ENCODE results near the gene TOPAZ1. TPM values are rescaled to one million over a fixed set of nuclear protein-coding genes. Genes with fewer than 3 reads are reported as not detected.

TOPAZ1 gene
- total RNA-seq, 1 experiment from 2014 or later = not detected

DNA sequence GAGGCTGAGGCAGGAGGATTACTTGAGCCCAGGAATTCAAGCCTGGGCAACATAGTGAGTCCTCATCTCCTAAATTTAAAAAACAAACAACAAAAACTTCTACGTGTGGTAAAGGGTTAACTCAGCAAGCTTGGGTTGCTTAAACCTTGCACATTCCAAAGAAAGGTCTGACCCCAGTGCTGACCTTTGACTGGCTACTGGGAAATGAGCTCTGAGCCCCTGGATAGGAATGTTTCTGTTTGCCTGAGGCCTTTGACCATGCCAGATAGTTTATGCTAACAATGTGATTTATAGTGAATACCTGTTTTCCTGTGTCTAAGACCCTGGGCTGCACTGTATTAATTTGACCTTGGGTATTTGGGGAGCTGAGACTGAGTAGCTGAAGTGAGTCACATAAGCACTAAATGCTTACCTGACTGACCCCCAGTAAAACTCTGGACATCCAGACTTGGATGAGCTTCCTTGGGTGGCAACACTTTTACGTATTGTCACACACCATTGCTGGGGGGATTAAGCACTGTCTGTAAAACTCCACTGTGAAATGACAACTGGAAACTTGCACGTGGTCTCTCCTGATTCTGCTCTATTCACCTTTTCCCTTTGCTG is 117.6 kb downstream of the TOPAZ1 start:
- Histone ChIP-seq H3K27me3 (ENCODE audit: low read length) (no peaks in the 10 kb centered on the region), H4K20me1 (ENCODE audit: low read length) (no peaks in the 10 kb centered on the region), H3K4me2 (ENCODE audit: low read length) (no peak overlapping the region), H3K36me3 (ENCODE audit: low read depth, low read length) (peaks cover 3% of the 10 kb centered on the region; the same call in 1 of the 2 replicates), H3K4me1 (ENCODE audit: insufficient read depth, low read length) (peaks cover 11% of the 10 kb centered on the region), H3K4me3 (ENCODE audit: low read length) (no peak overlapping the region), H2AFZ (ENCODE audit: low read length) (no peak overlapping the region), H3K9ac (ENCODE audit: low read length) (no peak overlapping the region), H3F3A (ENCODE audit: low read length, unreplicated experiment) (no peaks in the 10 kb centered on the region), H3K9me3 (ENCODE audit: low read length) (no peaks in the 10 kb centered on the region), H3K9me2 (replicated peaks; ENCODE audit: low read length) (no peaks in the 10 kb centered on the region), H3K27ac (ENCODE audit: low read length) (no peak overlapping the region), H3K79me2 (ENCODE audit: low read length) (no peaks in the 10 kb centered on the region; the same call in 1 of the 2 replicates)
- no peak for ATAC-seq
- DNase-seq = no peak
- TF ChIP-seq EZH2phosphoT487 (IDR thresholded peaks at IDR 0.05; ENCODE audit: borderline replicate concordance, low read length) (no peak), EZH2 (IDR thresholded peaks at IDR 0.05; ENCODE audit: low read length, unreplicated experiment) (no peak)
- TF ChIP-seq, protein P1, sequence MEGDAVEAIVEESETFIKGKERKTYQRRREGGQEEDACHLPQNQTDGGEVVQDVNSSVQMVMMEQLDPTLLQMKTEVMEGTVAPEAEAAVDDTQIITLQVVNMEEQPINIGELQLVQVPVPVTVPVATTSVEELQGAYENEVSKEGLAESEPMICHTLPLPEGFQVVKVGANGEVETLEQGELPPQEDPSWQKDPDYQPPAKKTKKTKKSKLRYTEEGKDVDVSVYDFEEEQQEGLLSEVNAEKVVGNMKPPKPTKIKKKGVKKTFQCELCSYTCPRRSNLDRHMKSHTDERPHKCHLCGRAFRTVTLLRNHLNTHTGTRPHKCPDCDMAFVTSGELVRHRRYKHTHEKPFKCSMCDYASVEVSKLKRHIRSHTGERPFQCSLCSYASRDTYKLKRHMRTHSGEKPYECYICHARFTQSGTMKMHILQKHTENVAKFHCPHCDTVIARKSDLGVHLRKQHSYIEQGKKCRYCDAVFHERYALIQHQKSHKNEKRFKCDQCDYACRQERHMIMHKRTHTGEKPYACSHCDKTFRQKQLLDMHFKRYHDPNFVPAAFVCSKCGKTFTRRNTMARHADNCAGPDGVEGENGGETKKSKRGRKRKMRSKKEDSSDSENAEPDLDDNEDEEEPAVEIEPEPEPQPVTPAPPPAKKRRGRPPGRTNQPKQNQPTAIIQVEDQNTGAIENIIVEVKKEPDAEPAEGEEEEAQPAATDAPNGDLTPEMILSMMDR (conservative IDR thresholded peaks at IDR 0.05; ENCODE audit: low read depth, low read length) = no peak
- ChIA-PET POLR2A (ENCODE audit: unreplicated experiment) (interaction anchor here (0.7 kb wide), 1 partner anchor 162 kb away, joined by 3 read pairs; no protein-coding TSS in a partner anchor), CTCF (no interaction called here)
- no TSS peak for BruUV-seq (replicated peaks)
- intact Hi-C loops (cut with micrococcal nuclease) = no loop called here

- CTCF ChIA-PET = interaction anchor here (0.7 kb wide), 1 partner anchor 144 kb away, joined by 5 read pairs; no protein-coding TSS in a partner anchor
Observed at GRCh38 chr3:44363591-44363990, 121.9 kb downstream of the TOPAZ1 start.

More at GRCh38 chr3:44363591-44363990, 121.9 kb downstream of the TOPAZ1 start:
- POLR2A ChIA-PET (ENCODE audit: unreplicated experiment) = no interaction called here
- no peaks in the 10 kb centered on the region for H3K27me3 ChIP-seq (ENCODE audit: low read length)
- no peak overlapping the region for H3K4me2 ChIP-seq (ENCODE audit: low read length)
- no peaks in the 10 kb centered on the region for H4K20me1 ChIP-seq (ENCODE audit: low read length)
- intact Hi-C loops (cut with micrococcal nuclease) = no loop called here
- no peak overlapping the region for H3K4me3 ChIP-seq (ENCODE audit: low read length)
- no peaks in the 10 kb centered on the region for H3K4me1 ChIP-seq (ENCODE audit: insufficient read depth, low read length)
- BruUV-seq (replicated peaks) = no TSS peak
- TF ChIP-seq, protein P1 (conservative IDR thresholded peaks at IDR 0.05; ENCODE audit: low read depth, low read length) = no peak
- TF ChIP-seq EZH2 (IDR thresholded peaks at IDR 0.05; ENCODE audit: low read length, unreplicated experiment) (no peak), EZH2phosphoT487 (IDR thresholded peaks at IDR 0.05; ENCODE audit: borderline replicate concordance, low read length) (no peak)
- H3K36me3 ChIP-seq (ENCODE audit: low read depth, low read length) = peaks cover 2% of the 10 kb centered on the region; the same call in 1 of the 2 replicates
- no peak overlapping the region for H2AFZ ChIP-seq (ENCODE audit: low read length)
- H3K27ac ChIP-seq (ENCODE audit: low read length) = no peak overlapping the region
- DNase-seq = no peak
- H3K9me3 ChIP-seq (ENCODE audit: low read length) = no peaks in the 10 kb centered on the region
- no peaks in the 10 kb centered on the region for H3K79me2 ChIP-seq (ENCODE audit: low read length)
- no peaks in the 10 kb centered on the region for H3K9me2 ChIP-seq (replicated peaks; ENCODE audit: low read length)
- H3K9ac ChIP-seq (ENCODE audit: low read length) = no peak overlapping the region; the same call in 1 of the 2 replicates
- no peak for ATAC-seq
- H3F3A ChIP-seq (ENCODE audit: low read length, unreplicated experiment) = no peaks in the 10 kb centered on the region
